PC-3 (cell line): ENCODE data around the gene PLA2G2A.

ENCODE experiments used
- CTCF ChIP-seq: fragments of 300-600 bp; sonication (generic); conservative IDR thresholded peaks from 2 replicates; pipeline ENCODE4 v1.5.1; 2017; ENCODE audit warnings: antibody characterized with exemption, low read depth, mild to moderate bottlenecking, low read length
- EZH2 ChIP-seq: fragments of 300-600 bp; sonication (generic); IDR thresholded peaks from one replicate; pipeline ENCODE4 v1.6.1; 2017; ENCODE audit warnings: antibody characterized with exemption, mild to moderate bottlenecking, low read length; ENCODE audit not compliant: unreplicated experiment
- EZH2phosphoT487 ChIP-seq: fragments of 300-600 bp; sonication (generic); IDR thresholded peaks from 2 replicates; pipeline ENCODE4 v1.6.1; 2018; ENCODE audit warnings: mild to moderate bottlenecking, antibody characterized with exemption, low read length, borderline replicate concordance

GRCh38 chr1:19946971-19947370 lies 32.4 kb downstream of the PLA2G2A start:
- TF ChIP-seq CTCF = no peak
- no peak for TF ChIP-seq EZH2phosphoT487
- no peak for TF ChIP-seq EZH2
